GM19240 (cell line): ENCODE data around the gene GNAI3.

ENCODE experiments used
- DNase-seq: peaks from one replicate; pipeline ENCODE4 v3.0.0; 2011; ENCODE audit warnings: low spot score; ENCODE audit not compliant: insufficient read length

Gene GNAI3

GRCh38 chr1:109598156-109598555 is 49.7 kb downstream of the GNAI3 start:
- no peak for DNase-seq

- DNase-seq: no peak
Observed at GRCh38 chr1:109598655-109599054, 50.2 kb downstream of the GNAI3 start.

GRCh38 chr1:109603229-109603628 is 54.8 kb downstream of the GNAI3 start:
- no peak for DNase-seq

- DNase-seq: no peak
Observed at GRCh38 chr1:109605381-109605780, 57.0 kb downstream of the GNAI3 start.

DNA sequence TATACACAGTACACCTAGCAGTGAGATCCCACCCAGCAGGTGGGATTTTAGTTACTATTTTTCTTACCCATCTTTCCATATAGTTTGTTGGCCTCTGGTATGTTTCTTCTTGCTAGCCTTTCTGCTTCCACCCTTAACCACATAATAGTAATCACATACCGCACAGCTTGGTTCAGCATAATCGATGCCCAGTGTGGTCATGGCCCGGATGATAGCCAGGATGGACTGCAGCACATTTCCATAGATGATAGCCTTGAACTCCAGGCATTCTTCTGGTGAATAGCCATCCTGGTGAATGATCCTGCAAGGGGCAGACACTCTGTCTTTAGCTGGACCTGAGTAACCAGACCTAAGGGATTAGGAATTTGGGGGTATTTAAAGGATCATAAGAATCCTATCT is 61.5 kb downstream of the GNAI3 start:
- DNase-seq: no peak

- no peak for DNase-seq
Observed at GRCh38 chr1:109610609-109611307, 62.3 kb downstream of the GNAI3 start.

- no peak for DNase-seq
Observed at GRCh38 chr1:109611308-109611990, 63.0 kb downstream of the GNAI3 start.

GRCh38 chr1:109613361-109614147 is 65.1 kb downstream of the GNAI3 start:
- DNase-seq: no peak

- no peak for DNase-seq
Observed at GRCh38 chr1:109615879-109616278, 67.5 kb downstream of the GNAI3 start.

DNA sequence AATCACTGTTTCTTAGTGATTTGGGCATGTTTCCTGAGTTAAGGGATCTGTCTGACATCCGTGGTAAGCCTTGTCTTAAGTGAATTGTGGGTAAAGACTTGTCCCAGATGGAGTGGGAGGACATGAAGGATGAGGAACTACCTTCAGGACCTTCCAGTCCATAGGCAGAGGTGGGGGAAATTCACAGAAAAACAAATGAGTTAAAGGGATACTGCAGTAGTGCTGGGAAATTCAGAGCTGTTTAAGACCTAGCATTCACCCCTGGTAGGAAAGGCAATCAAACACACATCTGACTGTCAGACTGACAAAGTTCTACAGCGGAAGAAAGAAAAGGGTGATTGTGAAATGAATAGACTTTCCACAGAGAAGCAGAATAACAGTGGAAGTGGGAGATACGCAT is 68.0 kb downstream of the GNAI3 start:
- DNase-seq: no peak

DNA sequence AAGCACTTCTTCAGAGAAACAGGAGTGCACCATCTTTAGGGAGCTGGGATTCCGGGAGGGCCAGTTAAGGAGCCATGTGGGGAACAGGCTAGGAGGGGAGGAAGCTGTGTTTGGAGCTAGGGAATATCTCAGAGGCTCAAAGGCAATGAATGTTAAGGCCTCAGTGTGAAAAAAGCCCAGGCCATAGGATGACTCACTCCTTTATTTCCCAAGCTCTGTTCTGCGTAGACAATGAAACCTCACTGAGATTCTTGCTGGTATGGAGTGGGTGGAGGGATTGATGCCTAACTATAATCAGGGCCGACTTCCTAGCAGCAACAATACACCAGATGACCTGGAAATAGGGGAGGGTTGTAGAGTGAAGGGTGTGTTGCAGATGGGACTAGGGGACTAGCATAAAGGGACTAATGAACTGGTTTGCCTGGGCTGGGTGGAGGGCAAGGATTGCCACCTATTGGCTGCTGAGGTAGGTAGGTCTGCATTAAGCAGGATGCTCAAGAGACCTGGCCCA is 68.9 kb downstream of the GNAI3 start:
- DNase-seq: no peak

GRCh38 chr1:109618661-109619575 is 70.5 kb downstream of the GNAI3 start:
- DNase-seq: no peak

DNA sequence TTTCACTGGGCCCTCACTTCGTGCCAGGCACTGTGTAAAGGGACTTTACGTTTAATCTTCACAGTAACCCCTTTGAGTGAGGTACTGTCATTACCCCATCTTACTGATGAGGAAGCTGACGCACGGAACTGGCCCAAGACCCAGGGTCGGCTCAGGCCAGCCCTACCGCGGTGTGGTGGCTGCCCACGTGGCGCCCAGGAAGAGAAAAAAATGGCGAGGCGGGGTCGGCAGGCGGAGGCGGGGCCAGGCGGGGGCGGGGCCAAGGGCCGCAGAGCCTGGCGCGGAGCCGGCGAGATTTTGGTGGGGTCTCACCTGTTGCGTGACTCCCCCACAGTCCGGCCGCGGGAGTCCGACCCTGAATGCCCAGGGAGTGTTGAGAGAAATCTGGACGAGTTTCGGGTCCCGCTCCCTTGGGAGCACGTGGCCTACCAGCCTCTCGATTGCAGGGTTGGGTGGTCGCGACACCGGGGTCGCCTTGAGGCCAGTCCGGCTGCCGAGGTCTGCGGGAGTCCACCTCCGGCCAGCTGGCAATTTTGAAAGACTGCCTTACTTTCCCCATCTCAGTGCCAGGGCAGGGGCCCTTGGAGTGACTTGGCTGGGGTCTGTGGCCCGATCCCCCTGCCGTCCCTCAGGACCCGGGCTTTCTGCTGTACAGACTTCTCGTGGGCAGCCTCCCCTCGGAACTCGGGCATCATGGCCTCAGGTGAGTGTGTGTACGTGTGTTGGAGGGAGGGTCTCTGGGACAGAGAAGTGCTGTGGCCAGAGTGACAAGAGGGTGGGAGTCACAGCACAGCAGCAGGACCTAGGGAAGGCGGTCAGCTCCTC is 71.4 kb downstream of the GNAI3 start, which contains the start of the genes AMPD2 and GNAT2:
Gene AMPD2, plus strand, starts transcription at position 262 of the 825 bp plus-strand sequence. CDS start 1,339 bp downstream, outside the sequence.
Gene GNAT2, minus strand, starts transcription at position 41 of the 825 bp plus-strand sequence. CDS start 6,746 bp downstream, outside the sequence.
- peak; percentile 75 for DNase-seq

DNA sequence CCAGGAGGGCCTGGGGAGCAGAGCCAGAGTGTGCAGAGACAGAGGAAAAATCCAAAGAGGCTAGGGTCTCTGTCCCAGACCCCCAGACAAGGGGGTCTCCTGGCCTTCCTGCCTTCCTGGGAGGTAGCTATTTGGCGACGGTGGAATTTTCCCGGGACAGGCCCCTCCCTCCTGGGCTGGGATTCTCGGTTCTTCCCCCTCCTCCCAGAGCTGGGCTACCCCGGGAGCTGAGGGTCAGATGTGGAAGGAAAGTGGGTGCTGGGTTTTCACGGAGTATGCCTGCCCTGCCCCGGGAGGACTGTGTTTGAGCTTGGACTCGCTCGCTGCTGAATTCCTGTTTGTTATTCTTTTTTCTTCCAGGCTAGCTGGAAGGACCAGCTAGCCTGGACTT is 72.0 kb downstream of the GNAI3 start:
- DNase-seq: no peak

- peak; percentile 96 for DNase-seq
Observed at GRCh38 chr1:109620841-109621286, 72.4 kb downstream of the GNAI3 start.

DNA sequence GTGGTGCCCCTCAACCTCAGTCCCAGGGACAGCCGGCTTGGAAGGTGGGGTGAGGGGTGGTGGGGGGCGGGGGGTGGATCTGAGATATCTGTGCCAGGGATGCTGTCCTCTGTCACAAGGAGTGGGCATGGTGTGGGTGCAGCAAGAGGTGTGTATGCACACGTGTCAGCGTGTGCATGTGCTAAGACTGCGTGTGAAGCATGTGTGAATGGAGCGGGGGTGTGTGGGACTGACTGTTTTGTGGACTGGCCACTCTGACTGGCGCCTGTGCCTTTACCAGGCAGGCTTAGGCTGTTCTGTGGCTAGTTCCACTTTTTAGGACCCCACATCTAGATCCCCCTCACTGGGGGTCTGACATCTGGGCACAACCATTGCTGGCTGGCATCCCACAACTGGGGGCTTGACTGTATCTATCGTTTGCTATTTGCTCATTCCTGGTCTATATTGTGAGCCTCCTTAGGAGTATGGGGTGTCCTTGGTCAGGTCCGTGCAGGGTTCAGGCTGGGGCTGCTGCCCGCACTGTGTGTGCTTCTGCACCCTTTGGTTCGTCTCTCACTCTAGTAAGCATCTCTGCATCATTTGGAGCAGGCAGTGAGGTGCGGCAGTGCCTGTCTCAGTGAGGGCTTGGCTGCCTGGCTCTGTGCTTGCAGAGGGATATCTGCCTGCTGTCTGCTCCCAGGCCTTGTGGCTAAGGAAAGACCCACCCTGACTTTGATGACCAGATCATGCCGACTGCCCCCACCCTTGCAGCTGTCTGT is 73.1 kb downstream of the GNAI3 start:
- DNase-seq: no peak

DNA sequence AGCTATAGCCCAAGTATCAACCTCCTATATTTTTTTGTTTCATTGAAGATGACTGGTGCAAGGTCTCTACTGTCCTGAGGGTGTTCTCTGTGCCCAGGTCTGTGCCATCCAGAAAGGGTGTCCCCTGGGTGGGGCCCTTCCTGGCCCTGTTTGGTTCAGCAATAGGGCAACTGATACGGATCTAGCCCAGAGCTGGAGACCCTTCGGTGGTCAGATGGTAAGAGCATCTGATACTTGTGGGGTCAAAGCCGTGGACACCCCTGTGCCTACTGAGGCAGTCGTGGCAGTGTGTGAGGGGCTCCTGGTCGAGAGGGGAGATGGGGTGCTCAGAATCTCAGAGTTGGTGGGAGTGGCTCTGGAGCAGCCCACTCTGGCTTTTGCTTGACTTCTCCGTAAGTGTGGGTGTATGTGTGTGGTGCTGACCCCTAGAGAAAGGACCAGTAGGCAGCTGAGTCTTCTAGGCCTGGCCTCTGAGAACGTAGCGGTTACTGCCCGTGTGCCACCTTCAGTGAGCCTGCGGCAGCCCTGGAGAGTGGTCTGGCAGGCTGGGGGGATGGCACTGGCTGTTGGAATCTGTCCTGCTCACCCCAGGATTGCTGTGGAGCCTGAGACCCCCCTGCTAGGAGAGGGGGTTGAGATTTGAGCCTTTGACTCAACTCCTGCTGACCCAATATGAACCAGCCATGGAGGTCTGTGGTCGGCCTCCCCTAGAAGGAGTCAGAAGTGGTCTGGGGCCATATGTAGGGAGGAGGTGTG is 73.9 kb downstream of the GNAI3 start:
- DNase-seq: no peak

- DNase-seq: no peak
Observed at GRCh38 chr1:109622895-109623294, 74.5 kb downstream of the GNAI3 start.
